NCI-H2029 treated with DMSO at 0.1 percent for 48 hours (cell line): ENCODE results near the gene CLN6.
"Not testable (repeated sequence)": the region's sequence is repeated elsewhere in the genome, so short reads cannot be mapped to it uniquely, and the experiment has no call there.

Source experiments
- DNase-seq: peaks from one replicate; lab custom pipeline; 2025; lab: John Stamatoyannopoulos, UW

The CLN6 gene

GRCh38 chr15:68256675-68257450 lies 27.3 kb upstream of the CLN6 start:
- peak; percentile 38 for DNase-seq

DNA sequence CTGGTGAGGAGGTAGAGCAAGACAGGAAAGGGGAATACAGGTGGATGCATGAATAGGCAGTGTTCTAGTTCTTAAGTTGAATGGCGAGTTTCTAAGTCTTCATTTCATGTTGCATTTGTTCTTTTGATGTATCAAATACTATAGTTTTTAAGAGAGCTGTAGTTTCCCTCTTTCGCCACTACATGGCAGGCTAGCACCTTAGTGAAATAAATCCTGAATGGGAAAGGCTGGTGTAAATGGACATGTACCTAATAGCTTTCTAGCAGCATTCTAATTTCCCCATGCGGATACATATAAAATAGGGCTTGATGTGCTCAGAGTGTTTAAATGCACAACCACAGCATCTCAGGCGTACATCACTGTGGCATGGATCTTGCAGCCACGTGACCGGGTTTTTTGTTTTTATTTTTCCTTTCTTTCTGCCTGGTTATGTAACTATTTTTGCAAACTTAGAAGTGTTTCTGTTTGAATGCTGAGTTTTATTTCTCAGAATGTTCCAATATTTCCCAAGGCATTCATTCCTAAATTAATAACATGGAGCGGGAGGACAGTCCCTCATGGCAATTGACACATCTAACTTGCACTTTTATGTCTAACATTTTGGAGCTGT lies 23.5 kb upstream of the CLN6 start:
- peak; percentile 9 for DNase-seq

- DNase-seq: no peak
These were observed 19.7 kb upstream of the CLN6 start for GRCh38 chr15:68249058-68249713.

- DNase-seq: no peak
These were observed 14.7 kb upstream of the CLN6 start for GRCh38 chr15:68244235-68244634.

DNA sequence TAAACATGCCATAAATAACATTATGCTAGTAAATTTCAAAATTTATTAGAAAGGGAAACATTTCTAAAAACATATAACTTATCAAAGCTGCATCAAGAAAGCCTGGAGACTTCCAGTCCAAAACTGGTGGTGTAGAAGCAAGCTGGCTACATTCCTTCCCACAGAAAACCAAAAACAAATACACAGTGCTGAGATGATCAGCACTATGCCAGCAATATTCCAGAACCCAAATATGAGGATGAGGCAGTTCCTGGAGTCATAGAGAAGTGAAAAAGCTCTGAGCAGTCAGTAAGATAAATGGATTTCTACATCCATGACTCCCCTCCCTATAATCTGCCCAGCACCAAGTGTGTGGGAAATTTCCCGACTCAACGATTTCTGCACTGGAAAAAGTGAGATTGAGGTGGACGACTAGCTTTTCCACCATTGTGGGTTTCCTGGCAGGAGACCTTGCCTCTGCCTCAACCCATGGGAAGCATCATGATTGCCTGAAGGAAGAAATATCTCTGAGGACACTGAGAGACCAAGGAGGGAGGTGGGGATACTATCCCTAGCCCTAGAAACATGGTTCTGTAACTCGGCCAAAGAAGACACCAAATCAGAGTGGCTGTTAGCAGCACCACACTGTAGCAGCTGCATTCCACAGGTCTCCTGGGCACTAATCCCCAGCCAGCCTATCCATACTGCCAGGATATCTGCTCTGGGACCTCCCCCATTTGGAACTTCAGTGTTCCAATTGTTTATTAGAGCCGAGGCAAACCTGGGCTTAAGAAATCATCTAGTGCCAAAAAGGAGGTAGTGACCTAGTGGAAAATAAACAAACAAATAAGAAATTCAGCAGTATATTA lies 11.8 kb upstream of the CLN6 start:
- DNase-seq: no peak

DNA sequence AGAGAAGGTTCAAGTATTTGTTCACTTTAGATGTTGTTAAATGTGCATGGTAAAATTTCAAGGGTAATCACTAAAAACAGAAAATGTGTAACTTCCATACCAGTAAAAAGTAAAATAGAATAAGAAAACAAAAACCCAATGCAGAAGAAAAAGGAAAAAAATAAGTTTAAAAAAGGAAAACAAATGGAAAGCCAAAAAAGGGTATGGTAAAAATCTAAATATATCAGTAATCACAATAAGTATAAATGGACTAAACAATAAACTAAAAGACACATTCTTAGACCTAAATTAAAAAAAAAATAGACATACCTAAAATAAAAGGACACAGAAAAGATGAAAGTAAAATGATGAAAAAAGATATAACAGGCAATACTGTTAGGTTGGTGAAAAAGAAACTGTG lies 9.5 kb upstream of the CLN6 start:
- DNase-seq: no peak

DNA sequence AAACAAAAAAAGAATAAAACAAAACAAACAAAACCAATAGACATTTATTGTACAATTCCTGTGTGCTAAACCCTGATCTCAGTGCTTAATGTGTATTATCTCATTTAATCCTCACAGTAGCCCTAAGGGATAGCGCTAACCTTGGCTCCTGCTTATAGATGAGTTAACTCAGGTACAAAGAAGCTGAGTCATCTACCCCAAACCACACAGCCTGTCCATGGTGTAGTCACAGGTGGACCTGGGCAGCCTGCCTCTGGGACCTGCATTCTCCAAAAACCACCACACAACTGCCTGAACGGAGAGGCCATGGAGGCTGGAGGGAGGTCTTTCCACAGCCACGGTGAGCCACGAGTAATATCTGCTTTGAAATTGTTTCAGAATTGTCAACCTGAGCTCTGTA lies 5.5 kb upstream of the CLN6 start:
- DNase-seq: no peak

DNA sequence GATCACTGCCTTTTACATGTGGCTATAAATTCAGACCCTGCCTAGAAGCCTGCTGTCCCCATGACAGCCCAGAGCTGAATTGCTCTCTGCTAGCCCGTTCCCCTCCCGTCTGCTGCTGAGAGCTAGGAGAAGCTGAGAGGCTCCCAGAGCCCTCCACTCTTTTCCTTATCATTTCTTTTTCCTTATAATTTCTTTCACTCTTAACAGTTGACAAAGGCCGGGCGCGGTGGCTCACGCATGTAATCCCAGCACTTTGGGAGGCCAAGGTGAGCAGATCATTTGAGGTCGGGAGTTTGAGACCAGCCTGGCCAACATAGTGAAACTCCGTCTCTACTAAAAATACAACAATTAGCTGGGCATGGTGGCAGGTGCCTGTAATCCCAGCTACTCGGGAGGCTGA lies 5.0 kb upstream of the CLN6 start:
- DNase-seq: not testable (repeated sequence)

- DNase-seq: no peak
These were observed 4.5 kb upstream of the CLN6 start for GRCh38 chr15:68234060-68234459.

GRCh38 chr15:68232937-68233336 lies 3.4 kb upstream of the CLN6 start:
- DNase-seq: no peak

DNA sequence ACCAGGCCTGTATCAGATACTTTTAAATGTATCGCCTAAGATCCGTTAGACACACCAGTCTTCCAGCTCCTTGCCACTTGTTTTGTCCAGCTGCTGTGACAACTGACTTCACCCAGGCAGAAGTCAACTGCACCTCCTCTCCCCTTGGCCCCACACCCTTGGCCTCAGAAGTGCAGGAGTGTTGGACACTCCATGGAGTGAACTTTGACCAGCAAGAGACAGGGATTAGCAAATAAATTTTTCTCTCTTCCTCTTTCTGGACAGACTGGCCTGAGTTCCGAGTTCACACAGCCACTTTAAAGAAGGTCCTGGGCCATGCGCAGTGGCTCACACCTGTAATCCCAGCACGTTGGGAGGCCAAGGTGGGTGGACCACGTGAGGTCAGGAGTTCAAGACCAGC lies 2.9 kb upstream of the CLN6 start:
- no peak for DNase-seq

DNA sequence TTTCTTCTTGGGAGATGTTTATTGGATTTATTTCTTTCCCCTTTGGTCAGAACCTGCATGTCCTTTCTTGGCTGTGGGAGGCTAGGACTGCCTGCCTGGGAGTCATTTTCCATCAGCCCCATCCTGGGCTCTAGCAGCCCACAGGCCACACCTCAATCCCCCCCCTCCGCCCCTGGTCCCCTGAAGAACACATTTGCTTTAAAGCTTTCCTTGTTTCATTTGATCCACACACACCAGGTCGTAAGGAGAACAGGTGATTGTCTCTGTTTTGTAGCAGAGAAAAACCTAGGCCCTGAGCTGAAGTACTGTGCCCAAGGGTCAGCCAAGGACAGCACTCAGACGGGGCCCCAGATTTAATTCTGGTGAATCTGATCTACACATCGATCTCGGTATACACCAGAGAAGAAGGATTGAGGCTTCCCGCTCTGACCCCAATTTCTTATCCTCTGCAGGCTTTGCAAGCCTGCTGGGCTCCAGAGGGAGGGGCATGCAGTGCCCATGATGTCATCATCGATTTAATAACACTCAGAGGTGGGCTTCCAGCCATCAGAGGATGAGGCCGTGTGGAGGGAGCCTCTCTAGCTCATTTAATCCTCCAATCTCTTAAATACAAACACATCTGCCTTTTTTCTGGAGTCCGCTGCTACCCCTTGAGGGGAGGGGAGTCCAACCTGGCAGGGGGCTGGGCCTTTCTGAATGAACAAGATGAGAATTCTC lies 1.7 kb upstream of the CLN6 start:
- no peak for DNase-seq

DNA sequence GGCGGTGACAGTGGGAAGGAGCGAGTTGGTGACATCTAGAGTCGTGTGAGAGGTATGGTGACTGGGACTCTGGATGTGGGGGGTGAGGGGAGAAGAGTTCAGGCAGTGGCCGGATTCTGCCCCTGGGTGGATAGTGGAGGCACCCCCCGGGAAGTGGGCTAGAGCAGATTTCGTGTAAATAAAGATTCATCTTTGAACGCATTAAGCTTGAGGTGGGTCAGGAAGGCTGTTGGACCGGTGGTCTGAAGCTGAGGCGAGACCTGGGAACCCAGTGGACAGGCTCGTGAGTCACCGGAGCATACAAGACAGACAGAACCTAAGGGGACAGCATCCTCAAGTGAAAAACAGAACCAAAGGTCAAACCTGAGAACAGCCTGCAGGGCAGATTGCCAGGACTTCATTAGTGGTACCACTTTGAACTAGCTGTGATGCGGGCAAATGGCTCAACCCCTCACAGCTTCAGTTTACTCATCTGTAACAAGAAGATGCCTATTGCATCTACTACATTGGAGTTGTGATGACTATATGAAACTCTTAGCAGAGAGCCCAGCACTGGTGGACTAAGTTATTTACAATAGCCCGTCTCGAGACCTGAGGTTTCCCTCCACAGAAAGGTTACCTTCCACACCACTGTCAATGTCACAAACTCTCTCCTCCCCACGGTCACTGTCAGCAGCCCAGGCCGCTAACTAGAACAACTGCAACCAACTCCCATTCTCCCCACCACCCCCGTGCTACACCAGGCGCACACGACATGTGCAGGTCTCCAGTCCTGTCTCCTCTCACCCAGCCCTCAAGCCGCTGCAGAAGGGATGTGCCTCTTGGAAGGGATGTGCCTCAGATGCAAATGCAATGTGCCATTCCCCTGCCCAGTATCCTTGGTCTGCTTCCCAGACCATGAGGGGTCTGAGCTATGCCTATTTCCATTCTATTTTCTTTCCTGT lies 901 bp upstream of the CLN6 start:
- DNase-seq: no peak

DNA sequence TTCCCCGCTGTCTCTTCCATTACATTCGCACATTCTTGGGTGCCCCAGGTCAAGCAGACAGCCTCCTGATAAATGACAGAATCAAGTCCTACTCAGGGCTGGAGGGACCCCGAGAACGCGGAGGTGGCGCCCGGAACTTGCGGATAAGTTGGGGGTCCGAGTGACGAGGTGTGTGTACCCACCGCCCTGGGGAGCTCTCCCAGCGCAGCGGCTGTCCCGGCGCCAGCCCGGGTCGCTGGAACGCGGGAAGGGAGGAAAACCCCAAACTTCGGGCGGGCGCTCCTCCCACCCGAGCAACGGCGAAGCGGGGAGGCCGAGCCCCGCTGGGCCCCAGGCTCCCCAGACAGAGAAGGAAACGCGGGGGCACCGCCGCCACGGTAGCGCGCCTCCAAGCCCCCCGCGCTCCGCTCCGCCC lies 550 bp downstream of the CLN6 start:
- DNase-seq: no peak

DNA sequence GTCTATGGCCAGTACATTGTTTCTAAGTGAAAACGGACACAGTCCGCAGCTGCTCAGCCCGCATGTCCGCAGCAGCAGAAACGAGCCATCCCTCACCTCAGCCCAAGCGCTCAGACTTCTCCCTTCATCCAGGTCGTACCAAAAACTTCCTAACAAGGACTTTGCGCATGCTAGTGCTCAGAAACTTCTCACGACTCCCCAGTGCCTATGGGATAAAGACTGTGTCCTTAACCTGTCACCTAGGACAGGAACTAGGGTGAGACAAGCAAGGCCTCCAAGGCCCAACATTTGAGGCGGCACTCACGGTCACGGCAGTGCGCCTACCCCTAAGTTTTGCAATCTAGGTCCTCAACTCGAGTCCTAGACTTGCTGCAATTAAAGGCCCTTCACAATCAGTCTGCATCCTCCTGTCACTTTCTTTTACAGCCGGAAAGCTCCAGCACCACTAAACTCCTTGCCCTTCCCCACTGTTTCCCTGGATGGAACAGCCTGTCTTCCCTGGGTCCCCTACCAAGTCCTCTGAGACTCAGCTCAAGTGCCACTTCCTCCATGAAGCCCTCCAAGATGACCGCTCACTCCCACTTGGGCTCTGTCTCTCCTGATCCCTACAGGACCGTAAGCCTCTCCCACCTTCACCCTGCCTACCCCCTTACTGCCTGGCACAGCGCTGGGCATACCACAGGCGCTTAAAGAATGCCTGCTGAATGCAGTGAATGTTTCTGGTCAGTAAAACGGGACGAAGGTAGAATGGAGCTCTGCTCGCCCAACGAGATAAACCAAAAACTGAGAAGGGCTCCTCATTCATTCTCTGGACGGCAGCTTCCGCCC lies 1.2 kb downstream of the CLN6 start:
- DNase-seq: no peak

GRCh38 chr15:68227643-68228142 lies 1.8 kb downstream of the CLN6 start:
- no peak for DNase-seq

DNA sequence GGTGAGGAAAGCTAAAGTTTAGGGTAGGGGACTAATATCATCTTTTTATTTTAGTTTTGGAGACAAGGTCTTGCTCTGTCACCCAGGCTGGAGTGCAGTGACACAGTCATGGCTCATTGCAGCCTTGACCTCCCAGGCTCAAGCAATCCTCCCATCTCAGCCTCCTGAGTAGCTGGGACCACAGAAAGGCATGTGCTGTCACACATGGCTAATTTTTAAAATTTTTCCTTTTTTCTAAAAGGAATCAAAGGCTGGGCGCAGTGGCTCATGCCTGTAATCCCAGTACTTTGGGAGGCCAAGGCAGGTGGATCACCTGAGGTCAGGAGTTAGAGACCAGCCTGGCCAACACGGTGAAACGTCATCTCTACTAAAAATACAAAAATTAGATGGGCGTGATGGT lies 4.1 kb downstream of the CLN6 start:
- not testable (repeated sequence) for DNase-seq

DNA sequence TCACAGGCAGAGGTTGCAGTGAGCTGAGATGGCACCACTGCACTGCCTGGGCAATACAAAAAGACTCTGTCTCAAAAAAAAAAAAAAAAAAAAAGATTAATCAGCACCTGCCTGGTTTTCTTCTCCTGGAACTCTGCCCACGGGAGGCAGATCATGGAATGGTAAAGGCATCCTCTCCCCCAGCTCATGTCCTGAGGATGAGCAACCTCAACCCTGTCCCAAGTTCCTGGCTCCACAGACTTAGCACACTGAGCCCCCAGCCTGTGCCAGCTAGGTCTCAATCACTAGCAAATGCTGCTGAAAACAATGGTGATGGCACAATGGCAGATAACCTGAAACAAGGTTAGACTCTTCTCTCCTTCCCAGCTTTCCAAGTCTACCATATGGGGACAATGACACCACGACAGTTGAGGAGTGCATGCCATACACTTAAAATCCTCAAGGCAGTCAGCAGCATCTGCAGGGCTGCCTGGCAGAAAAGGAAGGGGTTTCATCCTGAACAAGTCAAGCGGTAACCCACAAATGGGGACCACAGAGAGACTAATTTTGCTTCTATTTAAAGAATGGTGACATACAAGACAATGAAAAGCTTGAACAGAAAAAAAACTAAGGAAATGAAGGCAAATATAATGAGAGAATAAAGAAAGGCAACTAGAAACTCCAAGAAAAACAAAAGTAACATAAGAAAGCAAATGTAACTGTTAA lies 4.8 kb downstream of the CLN6 start:
- DNase-seq: no peak

- DNase-seq: no peak
These were observed 5.4 kb downstream of the CLN6 start for GRCh38 chr15:68224108-68224507.
